ENCODE results near the gene TRIM13.

GRCh38 chr13:50011461-50011860 is 14.6 kb downstream of the TRIM13 start:
- TF ChIP-seq POLR2A (IDR thresholded peaks at IDR 0.05; ENCODE audit: low read length) (no peak), GATA1 (IDR thresholded peaks at IDR 0.05; ENCODE audit: low read depth, low read length) (no peak)
